ENCODE results near the gene MARK3.

Gene MARK3

GRCh38 chr14:103526914-103527248, 141.7 kb downstream of the MARK3 start:
- no peak for DNase-seq

DNA sequence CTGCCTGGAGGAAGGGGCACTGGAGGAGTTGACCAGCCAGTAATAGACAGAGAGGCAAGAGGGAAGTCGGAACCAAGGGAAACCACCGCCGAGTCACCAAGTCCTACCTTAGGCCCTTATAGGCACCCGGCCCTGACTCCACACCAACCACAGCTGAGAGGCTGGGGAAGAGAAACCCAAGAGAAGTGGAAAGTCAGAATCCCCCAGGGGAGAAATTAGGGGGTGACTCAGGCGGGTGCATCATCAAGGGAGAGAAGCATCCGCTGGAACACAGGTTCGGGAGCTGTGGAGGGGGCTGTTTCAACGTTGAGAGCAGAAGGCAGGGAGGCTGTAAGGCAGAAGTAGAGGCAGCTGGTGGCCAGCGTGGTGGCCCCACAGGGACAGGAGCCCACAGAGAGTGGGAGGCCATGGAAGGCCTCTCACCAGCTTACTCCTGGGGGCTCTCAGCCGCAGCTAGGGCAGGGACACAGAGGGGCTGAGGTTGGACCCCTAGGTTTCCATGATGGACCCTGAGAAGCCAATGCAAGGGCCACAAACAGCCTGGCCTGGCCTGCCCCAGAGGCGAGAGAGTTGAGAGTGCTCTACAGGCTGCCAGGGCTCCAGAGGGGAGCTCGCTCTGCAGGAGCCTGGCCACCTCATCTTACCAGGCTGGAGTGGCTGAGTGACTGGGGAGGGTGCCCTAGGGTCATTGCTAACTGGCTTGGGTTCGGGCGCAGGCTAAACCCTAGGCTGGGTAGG, 142.4 kb downstream of the MARK3 start:
- DNase-seq, result peak in 1 of 14 donors; percentile 45

DNA sequence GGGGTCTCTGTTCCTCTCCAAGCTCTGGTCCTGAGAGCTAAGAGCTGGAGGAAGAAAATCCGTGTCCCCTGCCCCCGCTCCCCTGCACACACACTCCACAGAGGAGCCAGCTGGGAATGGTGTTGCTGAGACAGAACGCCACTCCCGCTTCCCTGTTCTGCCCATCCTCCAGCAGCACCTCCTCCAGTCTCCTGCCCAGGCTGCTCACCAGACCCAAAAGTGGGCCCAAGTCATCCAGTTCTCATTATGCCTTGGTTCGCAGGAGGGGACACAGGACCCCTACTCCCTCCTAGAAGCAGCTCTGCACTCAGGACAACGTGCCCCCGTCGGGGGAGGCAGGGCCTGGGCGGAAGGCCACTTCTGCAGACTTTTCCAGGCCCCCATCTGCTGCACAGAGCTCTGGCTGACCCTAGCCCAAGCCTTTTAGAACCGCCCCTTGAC, 143.0 kb downstream of the MARK3 start:
- DNase-seq, result peak in 3 of 14 donors; percentile 55 to 66 (median 56)

- DNase-seq, result peak; percentile 56 to 92 (median 88)
Measured at GRCh38 chr14:103528587-103529382, 143.6 kb downstream of the MARK3 start, which contains the start of gene TRMT61A. Gene TRMT61A, plus strand, starts transcription at chr14:103529196. Its CDS starts 783 bp downstream, at chr14:103529979.

- no peak for DNase-seq
Measured at GRCh38 chr14:103529383-103530365, 144.5 kb downstream of the MARK3 start.

- DNase-seq, result no peak
Measured at GRCh38 chr14:103530390-103530789, 145.2 kb downstream of the MARK3 start.

DNA sequence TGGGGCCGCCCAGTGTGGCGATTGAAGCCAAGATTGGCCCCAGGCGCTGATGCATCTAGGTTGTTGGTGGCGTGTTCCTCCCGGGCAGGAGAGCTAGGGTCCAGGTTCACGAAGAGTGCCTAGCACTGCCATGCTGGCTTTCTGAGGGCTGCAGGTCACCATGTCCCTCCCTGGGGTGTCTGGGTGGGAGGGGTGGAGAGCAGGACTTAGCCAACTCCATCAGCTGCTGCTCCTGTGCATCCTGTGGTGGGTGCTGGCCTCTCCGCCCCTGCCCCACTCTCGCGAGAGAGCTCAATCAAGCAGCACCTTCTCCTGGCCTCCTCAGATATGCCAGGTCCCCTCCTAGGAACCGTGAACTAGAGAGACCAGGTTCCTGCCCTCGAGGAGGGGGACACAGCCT, 145.6 kb downstream of the MARK3 start:
- DNase-seq, result no peak

GRCh38 chr14:103531421-103532215, 146.4 kb downstream of the MARK3 start:
- DNase-seq, result no peak

DNA sequence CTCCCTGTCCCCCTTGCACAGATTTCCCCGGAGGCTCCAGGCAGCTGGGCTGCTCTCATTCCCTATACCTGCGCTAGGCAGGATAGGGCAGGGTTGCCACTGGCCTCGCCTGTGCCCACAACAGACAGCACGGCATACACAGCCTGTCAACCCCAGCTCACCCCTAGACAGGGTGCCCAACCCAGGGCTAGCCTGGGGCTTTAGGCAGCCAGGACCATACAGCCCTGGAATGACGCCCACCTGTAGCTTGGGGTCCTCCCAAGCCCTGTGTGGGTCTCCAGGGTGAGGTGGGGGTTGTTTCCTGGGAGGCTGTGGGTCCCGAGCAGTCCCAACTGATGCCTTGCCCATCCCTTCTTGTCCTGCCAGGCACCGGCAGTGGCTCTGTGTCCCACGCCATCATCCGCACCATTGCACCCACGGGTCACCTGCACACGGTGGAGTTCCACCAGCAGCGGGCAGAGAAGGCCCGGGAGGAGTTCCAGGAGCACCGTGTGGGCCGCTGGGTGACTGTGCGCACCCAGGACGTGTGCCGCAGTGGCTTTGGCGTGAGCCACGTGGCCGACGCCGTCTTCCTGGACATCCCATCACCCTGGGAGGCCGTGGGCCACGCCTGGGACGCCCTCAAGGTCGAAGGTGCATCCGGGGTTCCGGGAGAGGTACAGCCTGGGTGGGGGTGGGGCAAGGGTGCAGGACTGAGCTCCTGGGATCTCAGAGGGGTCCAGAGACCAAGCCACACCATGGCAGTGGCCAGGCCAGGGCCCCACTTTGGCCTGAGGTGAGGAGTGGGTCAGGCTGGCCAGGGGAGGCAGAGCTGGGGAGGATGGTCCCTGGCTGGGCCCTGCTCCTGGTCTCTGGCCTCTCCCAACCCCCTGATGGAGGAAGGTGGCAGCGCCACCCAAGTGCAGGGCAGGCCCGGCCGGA, 147.3 kb downstream of the MARK3 start:
- no peak for DNase-seq

GRCh38 chr14:103533137-103533998, 148.2 kb downstream of the MARK3 start:
- no peak for DNase-seq

DNA sequence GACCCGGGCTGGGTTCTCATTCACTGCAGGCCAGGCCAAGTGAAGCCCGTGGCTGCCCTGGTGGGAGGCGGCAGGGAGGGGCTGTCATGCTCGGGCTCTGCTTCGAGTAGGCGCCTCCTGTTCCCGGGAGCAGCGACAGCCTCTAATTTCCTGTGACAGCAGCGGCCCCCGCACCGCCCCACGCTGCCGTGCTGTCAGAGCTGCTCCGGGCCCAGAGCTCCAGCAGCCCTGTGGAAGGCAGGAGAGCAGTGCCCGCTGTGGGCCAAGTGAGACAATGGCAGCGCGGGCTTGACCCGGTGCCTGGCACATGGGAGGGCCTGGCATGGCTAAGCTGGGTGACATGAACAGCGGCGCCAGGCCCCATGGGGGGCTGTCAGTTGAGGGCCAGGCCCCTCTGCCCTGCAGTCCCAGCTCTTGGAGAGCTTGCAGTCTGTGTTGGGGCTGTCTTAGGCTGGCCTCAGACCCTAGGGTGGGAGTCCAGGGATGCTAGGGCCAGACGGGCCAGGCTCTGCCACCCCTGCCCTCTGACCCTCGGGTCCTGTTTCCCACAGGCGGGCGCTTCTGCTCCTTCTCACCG, 148.9 kb downstream of the MARK3 start:
- DNase-seq, result peak in 2 of 14 donors; percentile 34 to 82

GRCh38 chr14:103534576-103535061, 149.4 kb downstream of the MARK3 start:
- peak in 1 of 14 donors; percentile 70 for DNase-seq

- DNase-seq, result peak in 1 of 14 donors; percentile 51
Measured at GRCh38 chr14:103535081-103535890, 150.1 kb downstream of the MARK3 start.

- DNase-seq, result no peak
Measured at GRCh38 chr14:103535891-103536565, 150.8 kb downstream of the MARK3 start.

DNA sequence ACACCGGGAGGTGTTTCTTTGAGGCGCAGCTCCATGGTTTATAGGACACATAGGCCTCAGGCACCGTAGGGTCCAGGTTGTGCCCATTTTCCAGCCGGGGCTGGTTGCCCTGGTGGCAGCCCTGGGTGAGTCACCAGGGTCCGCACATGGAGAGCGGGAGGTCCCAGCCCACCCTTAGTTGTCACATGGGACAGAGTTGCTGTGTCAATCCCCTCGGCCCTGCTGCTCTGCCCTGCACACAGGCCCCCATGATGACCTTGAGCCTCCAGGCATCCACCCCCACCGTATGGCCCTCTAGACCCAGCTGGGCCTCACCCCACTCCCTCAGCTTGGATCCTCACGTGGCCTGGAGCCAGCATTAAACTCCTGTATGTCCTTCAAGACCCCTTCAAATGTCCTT, 151.5 kb downstream of the MARK3 start:
- DNase-seq, result no peak

GRCh38 chr14:103537175-103537990, 152.2 kb downstream of the MARK3 start:
- no peak for DNase-seq

Measured in C1 segment of cervical spinal cord (tissue), 14 donors.